A549 (cell line): ENCODE measurements around the gene RERE.

ENCODE experiments used
- CBX2 ChIP-seq: fragments of 200-600 bp; sonication (generic); IDR thresholded peaks from 2 replicates; pipeline ENCODE4 v1.6.1; 2016; ENCODE audit warnings: low read depth, mild to moderate bottlenecking, borderline replicate concordance
- CTCF ChIP-seq: fragments of >200 bp; sonication (Bioruptor Twin); formaldehyde crosslinking; IDR thresholded peaks from 3 replicates; pipeline ENCODE4 v1.5.1; 2016
- EP300 ChIP-seq, 2 experiments: fragments of >200 bp; sonication (Bioruptor Twin); formaldehyde crosslinking; IDR thresholded peaks; 2 replicates in 1 of 2; 3 replicates in 1 of 2; pipeline ENCODE4 v1.6.1; 2016 to 2017
- POLR2A ChIP-seq: IDR thresholded peaks from 2 replicates; pipeline ENCODE4 v1.6.1; 2012; ENCODE audit warnings: mild to moderate bottlenecking, low read length
- POLR2AphosphoS2 ChIP-seq: conservative IDR thresholded peaks from 2 replicates; pipeline ENCODE4 v1.6.1; 2012; ENCODE audit warnings: low read length, improper control_type of control experiment, inconsistent platforms
- REST ChIP-seq: fragments of 200-600 bp; sonication (generic); IDR thresholded peaks from 2 replicates; pipeline ENCODE4 v1.6.1; 2016; ENCODE audit warnings: antibody characterized with exemption, mild to moderate bottlenecking, moderate library complexity

GRCh38 chr1:8423269-8423691 is 394.2 kb downstream of the RERE start:
- TF ChIP-seq CTCF, result no peak
- no peak for TF ChIP-seq REST
- TF ChIP-seq CBX2, result no peak
- no peak for TF ChIP-seq POLR2AphosphoS2
- TF ChIP-seq EP300 (IDR thresholded peaks at IDR 0.05), result no peak
- TF ChIP-seq POLR2A, result no peak
